ENCODE data around the gene PRDM1.

The PRDM1 gene

GRCh38 chr6:106084106-106084988 is 1.8 kb upstream of the PRDM1 start (continued):
- TF ChIP-seq ZSCAN4 (tag by site-specific recombination; IDR thresholded peaks at IDR 0.05): no peak
- TF ChIP-seq ZNF10 (tag by site-specific recombination; IDR thresholded peaks at IDR 0.05): no peak
- TF ChIP-seq, protein P1, sequence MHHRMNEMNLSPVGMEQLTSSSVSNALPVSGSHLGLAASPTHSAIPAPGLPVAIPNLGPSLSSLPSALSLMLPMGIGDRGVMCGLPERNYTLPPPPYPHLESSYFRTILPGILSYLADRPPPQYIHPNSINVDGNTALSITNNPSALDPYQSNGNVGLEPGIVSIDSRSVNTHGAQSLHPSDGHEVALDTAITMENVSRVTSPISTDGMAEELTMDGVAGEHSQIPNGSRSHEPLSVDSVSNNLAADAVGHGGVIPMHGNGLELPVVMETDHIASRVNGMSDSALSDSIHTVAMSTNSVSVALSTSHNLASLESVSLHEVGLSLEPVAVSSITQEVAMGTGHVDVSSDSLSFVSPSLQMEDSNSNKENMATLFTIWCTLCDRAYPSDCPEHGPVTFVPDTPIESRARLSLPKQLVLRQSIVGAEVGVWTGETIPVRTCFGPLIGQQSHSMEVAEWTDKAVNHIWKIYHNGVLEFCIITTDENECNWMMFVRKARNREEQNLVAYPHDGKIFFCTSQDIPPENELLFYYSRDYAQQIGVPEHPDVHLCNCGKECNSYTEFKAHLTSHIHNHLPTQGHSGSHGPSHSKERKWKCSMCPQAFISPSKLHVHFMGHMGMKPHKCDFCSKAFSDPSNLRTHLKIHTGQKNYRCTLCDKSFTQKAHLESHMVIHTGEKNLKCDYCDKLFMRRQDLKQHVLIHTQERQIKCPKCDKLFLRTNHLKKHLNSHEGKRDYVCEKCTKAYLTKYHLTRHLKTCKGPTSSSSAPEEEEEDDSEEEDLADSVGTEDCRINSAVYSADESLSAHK (tag by site-specific recombination; IDR thresholded peaks at IDR 0.05): no peak
- no peak for TF ChIP-seq ZEB2 (tag by site-specific recombination; IDR thresholded peaks at IDR 0.05)
- TF ChIP-seq KLF16 (tag by site-specific recombination; IDR thresholded peaks at IDR 0.05): no peak
- no peak for TF ChIP-seq REPIN1 (tag by site-specific recombination; IDR thresholded peaks at IDR 0.05; ENCODE audit: low read depth)
- TF ChIP-seq ZNF837 (tag by site-specific recombination; IDR thresholded peaks at IDR 0.05): no peak
- TF ChIP-seq TRIM28 (IDR thresholded peaks at IDR 0.05; ENCODE audit: borderline replicate concordance, low read length): peak; percentile 85
- TF ChIP-seq MYNN (tag by site-specific recombination; IDR thresholded peaks at IDR 0.05; ENCODE audit: borderline replicate concordance): no peak
- TF ChIP-seq ZNF776 (tag by site-specific recombination; IDR thresholded peaks at IDR 0.05; ENCODE audit: borderline replicate concordance): no peak
- no peak for TF ChIP-seq ZNF175 (tag by site-specific recombination; IDR thresholded peaks at IDR 0.05)
- TF ChIP-seq CTCF (tag by site-specific recombination; IDR thresholded peaks at IDR 0.05): peak; percentile 93
- TF ChIP-seq, protein P2, sequence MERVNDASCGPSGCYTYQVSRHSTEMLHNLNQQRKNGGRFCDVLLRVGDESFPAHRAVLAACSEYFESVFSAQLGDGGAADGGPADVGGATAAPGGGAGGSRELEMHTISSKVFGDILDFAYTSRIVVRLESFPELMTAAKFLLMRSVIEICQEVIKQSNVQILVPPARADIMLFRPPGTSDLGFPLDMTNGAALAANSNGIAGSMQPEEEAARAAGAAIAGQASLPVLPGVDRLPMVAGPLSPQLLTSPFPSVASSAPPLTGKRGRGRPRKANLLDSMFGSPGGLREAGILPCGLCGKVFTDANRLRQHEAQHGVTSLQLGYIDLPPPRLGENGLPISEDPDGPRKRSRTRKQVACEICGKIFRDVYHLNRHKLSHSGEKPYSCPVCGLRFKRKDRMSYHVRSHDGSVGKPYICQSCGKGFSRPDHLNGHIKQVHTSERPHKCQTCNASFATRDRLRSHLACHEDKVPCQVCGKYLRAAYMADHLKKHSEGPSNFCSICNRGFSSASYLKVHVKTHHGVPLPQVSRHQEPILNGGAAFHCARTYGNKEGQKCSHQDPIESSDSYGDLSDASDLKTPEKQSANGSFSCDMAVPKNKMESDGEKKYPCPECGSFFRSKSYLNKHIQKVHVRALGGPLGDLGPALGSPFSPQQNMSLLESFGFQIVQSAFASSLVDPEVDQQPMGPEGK (tag by site-specific recombination; IDR thresholded peaks at IDR 0.05): 0 out of 2 replicates have a peak, but pooled peaks have one; percentile 24
- TF ChIP-seq, protein P3, sequence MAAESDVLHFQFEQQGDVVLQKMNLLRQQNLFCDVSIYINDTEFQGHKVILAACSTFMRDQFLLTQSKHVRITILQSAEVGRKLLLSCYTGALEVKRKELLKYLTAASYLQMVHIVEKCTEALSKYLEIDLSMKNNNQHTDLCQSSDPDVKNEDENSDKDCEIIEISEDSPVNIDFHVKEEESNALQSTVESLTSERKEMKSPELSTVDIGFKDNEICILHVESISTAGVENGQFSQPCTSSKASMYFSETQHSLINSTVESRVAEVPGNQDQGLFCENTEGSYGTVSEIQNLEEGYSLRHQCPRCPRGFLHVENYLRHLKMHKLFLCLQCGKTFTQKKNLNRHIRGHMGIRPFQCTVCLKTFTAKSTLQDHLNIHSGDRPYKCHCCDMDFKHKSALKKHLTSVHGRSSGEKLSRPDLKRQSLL (tag by site-specific recombination; IDR thresholded peaks at IDR 0.05): no peak
- no peak for TF ChIP-seq ZNF121 (tag by site-specific recombination; IDR thresholded peaks at IDR 0.05)
- TF ChIP-seq MEIS1 (CRISPR knock-in tag; IDR thresholded peaks at IDR 0.05; ENCODE audit: borderline replicate concordance): no peak
- TF ChIP-seq, protein P4, sequence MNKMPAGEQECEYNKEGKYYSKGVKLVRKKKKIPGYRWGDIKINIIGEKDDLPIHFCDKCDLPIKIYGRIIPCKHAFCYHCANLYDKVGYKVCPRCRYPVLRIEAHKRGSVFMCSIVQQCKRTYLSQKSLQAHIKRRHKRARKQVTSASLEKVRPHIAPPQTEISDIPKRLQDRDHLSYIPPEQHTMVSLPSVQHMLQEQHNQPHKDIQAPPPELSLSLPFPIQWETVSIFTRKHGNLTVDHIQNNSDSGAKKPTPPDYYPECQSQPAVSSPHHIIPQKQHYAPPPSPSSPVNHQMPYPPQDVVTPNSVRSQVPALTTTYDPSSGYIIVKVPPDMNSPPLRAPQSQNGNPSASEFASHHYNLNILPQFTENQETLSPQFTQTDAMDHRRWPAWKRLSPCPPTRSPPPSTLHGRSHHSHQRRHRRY (tag by site-specific recombination; IDR thresholded peaks at IDR 0.05): no peak
- no peak for TF ChIP-seq ZNF280C (tag by site-specific recombination; IDR thresholded peaks at IDR 0.05)
- no peak for TF ChIP-seq ZNF157 (tag by site-specific recombination; IDR thresholded peaks at IDR 0.05)
- TF ChIP-seq ZNF140 (tag by site-specific recombination; IDR thresholded peaks at IDR 0.05): no peak
- TF ChIP-seq ZNF354C (tag by site-specific recombination; IDR thresholded peaks at IDR 0.05; ENCODE audit: borderline replicate concordance, low read depth): no peak
- peak; percentile 25; the same call in 1 of the 2 replicates for TF ChIP-seq IKZF3 (tag by site-specific recombination; IDR thresholded peaks at IDR 0.05)
- no peak for TF ChIP-seq KLF1 (tag by site-specific recombination; IDR thresholded peaks at IDR 0.05)
- no peak for TF ChIP-seq ZNF394 (tag by site-specific recombination; IDR thresholded peaks at IDR 0.05; ENCODE audit: borderline replicate concordance)
- TF ChIP-seq ZNF629 (tag by site-specific recombination; IDR thresholded peaks at IDR 0.05): no peak
- peak; percentile 73; the same call in 1 of the 2 replicates for TF ChIP-seq ZSCAN30 (tag by site-specific recombination; IDR thresholded peaks at IDR 0.05)
- TF ChIP-seq ZNF654 (tag by site-specific recombination; IDR thresholded peaks at IDR 0.05; ENCODE audit: low read depth): peak; percentile 57
